Measurements from ENCODE around the gene SLC28A2. TPM values are rescaled to one million over a fixed set of nuclear protein-coding genes. Genes with fewer than 3 reads are reported as not detected.

Gene SLC28A2
- total RNA-seq, 4 donors from 2014 or later, result not detected

DNA sequence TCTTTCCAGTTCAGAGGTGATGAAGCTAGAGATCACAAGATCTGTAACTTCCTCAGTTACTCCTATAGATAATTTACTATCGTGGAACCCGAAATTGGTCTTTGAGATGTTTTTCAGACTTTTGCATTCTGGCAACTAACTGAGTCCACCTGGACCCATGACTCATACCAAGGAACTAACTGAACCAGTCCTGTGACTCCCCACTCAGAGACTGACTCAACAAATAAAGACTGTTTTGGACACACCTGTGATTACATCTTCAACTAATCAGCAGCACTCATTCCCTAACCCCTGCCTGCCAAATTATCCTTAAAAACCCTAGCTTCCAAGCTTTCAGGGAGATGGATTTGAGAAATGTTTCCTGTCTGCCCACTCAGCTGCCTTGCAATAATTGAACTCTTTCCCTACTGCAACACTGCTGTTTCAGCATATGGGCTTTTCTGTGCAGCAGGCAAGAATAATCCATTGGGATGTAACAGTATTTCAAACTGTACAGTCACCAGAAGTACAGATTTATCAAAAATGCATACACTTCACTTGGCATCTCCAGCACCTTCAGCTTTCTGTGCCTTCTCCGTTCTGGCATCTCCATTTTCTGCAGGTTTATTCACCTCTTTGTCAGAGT is 68.7 kb downstream of the SLC28A2 start:
- TF ChIP-seq, protein P1, sequence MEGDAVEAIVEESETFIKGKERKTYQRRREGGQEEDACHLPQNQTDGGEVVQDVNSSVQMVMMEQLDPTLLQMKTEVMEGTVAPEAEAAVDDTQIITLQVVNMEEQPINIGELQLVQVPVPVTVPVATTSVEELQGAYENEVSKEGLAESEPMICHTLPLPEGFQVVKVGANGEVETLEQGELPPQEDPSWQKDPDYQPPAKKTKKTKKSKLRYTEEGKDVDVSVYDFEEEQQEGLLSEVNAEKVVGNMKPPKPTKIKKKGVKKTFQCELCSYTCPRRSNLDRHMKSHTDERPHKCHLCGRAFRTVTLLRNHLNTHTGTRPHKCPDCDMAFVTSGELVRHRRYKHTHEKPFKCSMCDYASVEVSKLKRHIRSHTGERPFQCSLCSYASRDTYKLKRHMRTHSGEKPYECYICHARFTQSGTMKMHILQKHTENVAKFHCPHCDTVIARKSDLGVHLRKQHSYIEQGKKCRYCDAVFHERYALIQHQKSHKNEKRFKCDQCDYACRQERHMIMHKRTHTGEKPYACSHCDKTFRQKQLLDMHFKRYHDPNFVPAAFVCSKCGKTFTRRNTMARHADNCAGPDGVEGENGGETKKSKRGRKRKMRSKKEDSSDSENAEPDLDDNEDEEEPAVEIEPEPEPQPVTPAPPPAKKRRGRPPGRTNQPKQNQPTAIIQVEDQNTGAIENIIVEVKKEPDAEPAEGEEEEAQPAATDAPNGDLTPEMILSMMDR (IDR thresholded peaks at IDR 0.05), result no peak
- TF ChIP-seq POLR2A (IDR thresholded peaks at IDR 0.05), result no peak
- TF ChIP-seq EP300 (IDR thresholded peaks at IDR 0.05), result no peak
- 77 to 82% methylated on average over 3 of the region's 3 CpGs for WGBS, 2 donors
- no peak for DNase-seq (ENCODE audit: low spot score in 2 of 2)
- Histone ChIP-seq H3K27me3 (no peaks in the 10 kb centered on the region), H3K27ac (no peak overlapping the region), H3K4me3 (no peak overlapping the region), H3K4me1 (no peaks in the 10 kb centered on the region), H3K36me3 (no peaks in the 10 kb centered on the region), H3K9me3 (no peaks in the 10 kb centered on the region)

DNA sequence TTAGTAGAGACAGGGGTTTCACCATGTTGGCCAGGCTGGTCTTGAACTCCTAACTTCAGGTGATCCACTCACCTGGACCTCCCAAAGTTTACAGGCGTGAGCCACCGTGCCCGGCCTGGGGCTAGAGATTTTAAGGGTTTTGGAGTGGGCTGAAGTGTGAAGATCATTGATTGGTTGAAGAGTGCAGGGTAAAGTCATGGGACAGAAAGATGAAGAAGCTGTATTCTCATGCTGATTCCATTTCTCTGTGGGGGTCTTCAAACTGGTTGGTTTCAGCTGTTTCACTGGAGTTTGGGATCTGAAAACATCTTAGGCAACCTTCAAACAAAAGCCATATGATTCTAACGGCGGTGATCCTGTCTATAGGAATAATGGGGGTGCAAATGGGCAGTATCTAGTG is 74.2 kb downstream of the SLC28A2 start:
- H3K9me3 ChIP-seq, result no peaks in the 10 kb centered on the region
- 69 to 70% methylated on average over 5 of the region's 5 CpGs for WGBS, 2 donors
- H3K4me1 ChIP-seq, result no peaks in the 10 kb centered on the region
- DNase-seq (ENCODE audit: low spot score in 2 of 2), result no peak
- TF ChIP-seq, protein P1 (IDR thresholded peaks at IDR 0.05), result no peak
- TF ChIP-seq EP300 (IDR thresholded peaks at IDR 0.05) (no peak), POLR2A (IDR thresholded peaks at IDR 0.05) (no peak)
- no peaks in the 10 kb centered on the region for H3K27me3 ChIP-seq
- H3K4me3 ChIP-seq, result no peak overlapping the region
- H3K27ac ChIP-seq, result peak overlapping the region in 1 of 4 donors; percentile 64
- no peaks in the 10 kb centered on the region for H3K36me3 ChIP-seq

DNA sequence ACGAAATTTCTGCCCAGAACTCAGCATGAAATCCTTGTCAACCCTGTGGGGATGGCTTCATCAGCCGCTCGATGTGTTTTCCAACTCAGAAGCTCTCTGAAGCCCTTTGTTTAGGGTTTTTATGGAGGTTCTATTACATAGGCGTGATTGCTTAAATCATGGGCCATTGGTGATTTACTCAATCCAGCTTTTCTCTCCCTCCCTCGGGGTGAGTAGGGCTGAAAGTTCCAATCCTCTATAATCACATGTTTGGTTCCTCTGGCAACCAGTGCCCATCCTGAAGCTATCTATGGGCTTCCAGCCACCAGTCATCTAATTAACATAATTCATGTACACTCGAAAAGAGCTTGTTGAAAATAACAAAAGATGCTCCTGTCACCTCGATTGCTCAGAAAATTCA is 74.7 kb downstream of the SLC28A2 start:
- Histone ChIP-seq H3K4me1 (no peaks in the 10 kb centered on the region), H3K36me3 (no peaks in the 10 kb centered on the region), H3K27ac (peak overlapping the region in 1 of 4 donors; percentile 64), H3K9me3 (no peaks in the 10 kb centered on the region), H3K27me3 (no peaks in the 10 kb centered on the region), H3K4me3 (no peak overlapping the region)
- 39 to 44% methylated on average over 7 of the region's 7 CpGs for WGBS, 2 donors
- TF ChIP-seq EP300 (IDR thresholded peaks at IDR 0.05) (no peak), POLR2A (IDR thresholded peaks at IDR 0.05) (no peak)
- TF ChIP-seq, protein P1 (IDR thresholded peaks at IDR 0.05), result no peak
- DNase-seq (ENCODE audit: low spot score in 2 of 2), result no peak

Other genes with a start within 250 kb of the SLC28A2 start
- gene SORD, start 229.0 kb upstream of the SLC28A2 start, total RNA-seq, result 10 to 100 TPM in 3 of 4 donors, 1 to 10 TPM in 1; 9.6 to 15.0 (median 13.1) TPM
- 1 to 10 TPM in 1 of 4 donors, under 1 TPM in 3; 0.22 to 1.9 (median 0.84) TPM for gene DUOX2, start 138.1 kb upstream of the SLC28A2 start, total RNA-seq
- gene DUOXA2, start 137.9 kb upstream of the SLC28A2 start, total RNA-seq, result not detected
- 1 to 10 TPM; 1.1 to 7.5 (median 1.9) TPM for gene DUOXA1, start 122.4 kb upstream of the SLC28A2 start, total RNA-seq
- 1 to 10 TPM; 1.5 to 4.2 (median 3.9) TPM for gene DUOX1, start 122.2 kb upstream of the SLC28A2 start, total RNA-seq
- 10 to 100 TPM; 18.8 to 36.6 (median 25.5) TPM for gene SHF, start 64.3 kb upstream of the SLC28A2 start, total RNA-seq
- gene GATM, start 126.3 kb downstream of the SLC28A2 start, total RNA-seq, result 100 to 1,000 TPM; 334 to 564 (median 451) TPM